K562 (cell line): Measurements from ENCODE around the gene ASIC1. TPM values are rescaled to one million over a fixed set of nuclear protein-coding genes. Genes with fewer than 3 reads are reported as not detected.

ENCODE experiments used
- CHD4 ChIP-seq: fragments of 200-600 bp; sonication (generic); IDR thresholded peaks from 3 replicates; pipeline ENCODE4 v1.6.1; 2012; ENCODE audit warnings: low read depth, mild to moderate bottlenecking, mixed read lengths, low read length, inconsistent platforms; ENCODE audit not compliant: insufficient read depth, insufficient replicate concordance, poor library complexity, severe bottlenecking
- CSDE1 ChIP-seq, 2 experiments: fragments of 450-650 bp; IDR thresholded peaks; 2 replicates each; pipeline ENCODE4 v1.6.1; 2016; ENCODE audit warnings: mild to moderate bottlenecking in 1 of 2
- ESRRB ChIP-seq: fragments of 250-450 bp; sonication (Bioruptor Pico); IDR thresholded peaks from 2 replicates; pipeline ENCODE4 v1.5.0; 2020; ENCODE audit warnings: mild to moderate bottlenecking, moderate library complexity, borderline replicate concordance
- GABPA ChIP-seq: fragments of 200-800 bp; sonication (Bioruptor generic); conservative IDR thresholded peaks from 2 replicates; pipeline ENCODE4 v1.6.1; 2016; ENCODE audit warnings: low read depth, missing genetic modification characterization, missing compliant biosample characterization
- HIVEP1 ChIP-seq: fragments of 250-450 bp; sonication (Bioruptor Pico); IDR thresholded peaks from 2 replicates; pipeline ENCODE4 v1.4.0; 2020; ENCODE audit warnings: mild to moderate bottlenecking
- MAFG ChIP-seq: fragments of 450-650 bp; conservative IDR thresholded peaks from 2 replicates; pipeline ENCODE4 v1.6.1; 2016; ENCODE audit warnings: missing genetic modification characterization, missing compliant biosample characterization
- MIER1 ChIP-seq: fragments of 450-650 bp; IDR thresholded peaks from 2 replicates; pipeline ENCODE4 v1.6.1; 2016; ENCODE audit warnings: antibody characterized with exemption, mild to moderate bottlenecking, low read depth
- SIX5 ChIP-seq, 2 experiments: IDR thresholded peaks; 2 replicates each; pipeline ENCODE4 v1.6.1; 2011; ENCODE audit warnings: low read length in 2 of 2, borderline replicate concordance in 1 of 2, low read depth in 1 of 2, mild to moderate bottlenecking in 1 of 2, moderate library complexity in 1 of 2; ENCODE audit not compliant: insufficient read depth in 1 of 2
- STAT5B ChIP-seq: fragments of 250-450 bp; sonication (Bioruptor Pico); IDR thresholded peaks from 2 replicates; pipeline ENCODE4 v1.8.0; 2021; ENCODE audit warnings: mild to moderate bottlenecking, inconsistent platforms
- SUPT5H ChIP-seq: fragments of 450-650 bp; IDR thresholded peaks from 2 replicates; pipeline ENCODE4 v1.6.1; 2016
- ZBTB9 ChIP-seq: fragments of 450-650 bp; formaldehyde crosslinking; IDR thresholded peaks from 2 replicates; pipeline ENCODE4 v1.4.0; 2020; ENCODE audit warnings: mild to moderate bottlenecking, moderate library complexity
- ZKSCAN3 ChIP-seq: fragments of 250-450 bp; sonication (Bioruptor Pico); IDR thresholded peaks from 2 replicates; pipeline ENCODE4 v1.4.0; 2020
- ZNF146 ChIP-seq: IDR thresholded peaks from one replicate; pipeline ENCODE4 v1.6.1; 2018; ENCODE audit warnings: missing compliant biosample characterization; ENCODE audit not compliant: unreplicated experiment
- ZNF408 ChIP-seq: fragments of 250-450 bp; sonication (Bioruptor Pico); IDR thresholded peaks from 2 replicates; pipeline ENCODE4 v1.4.0; 2020; ENCODE audit warnings: low read depth, mild to moderate bottlenecking, moderate library complexity
- ZNF609 ChIP-seq: sonication (generic); formaldehyde crosslinking; IDR thresholded peaks from 2 replicates; pipeline ENCODE4 v1.8.1; 2023; ENCODE audit warnings: missing genetic modification reagents, mild to moderate bottlenecking, borderline replicate concordance
- ZNF644 ChIP-seq: fragments of 200-800 bp; sonication (Bioruptor generic); IDR thresholded peaks from 2 replicates; pipeline ENCODE4 v1.6.1; 2016; ENCODE audit warnings: low read depth, missing genetic modification characterization, missing compliant biosample characterization
- ZNF778 ChIP-seq: fragments of 450-650 bp; formaldehyde crosslinking; IDR thresholded peaks from 2 replicates; pipeline ENCODE4 v1.4.0; 2020; ENCODE audit warnings: mild to moderate bottlenecking, moderate library complexity
- polyA plus RNA-seq, 8 experiments: library from polyadenylated mRNA; depleted of rRNA in 4 of 8; stranded (reverse) in 5 of 8; unstranded in 3 of 8; fragments of >200 nt; fragmentation: Nextera tagmentation in 2 of 8; fragmentation: Illumina TruSeq in 1 of 8; extraction: Ambion mirVana in 2 of 8; extraction: Trizol in 1 of 8; gene quantifications; 2 replicates each; pipeline versions ENCODE4 v1.2.1 to v1.2.3, GENCODE V29; 2011 to 2014; ENCODE audit warnings: inconsistent platforms in 1 of 8, missing spikeins in 1 of 8
- total RNA-seq, 7 experiments: library from RNA; depleted of rRNA in 6 of 7; stranded (reverse); fragments of >200 nt in 6 of 7; fragmentation: Illumina TruSeq in 2 of 7; extraction: Trizol in 2 of 7; gene quantifications; 2 replicates each; pipeline versions ENCODE4 v1.2.1 to v1.2.3, GENCODE V29; 2011 to 2021; ENCODE audit warnings: low replicate concordance in 1 of 7
- TF ChIP-seq, protein P1 (sequence below): sonication (generic); formaldehyde crosslinking; IDR thresholded peaks from 2 replicates; pipeline ENCODE4 v1.8.0; 2022; ENCODE audit warnings: missing genetic modification reagents, mild to moderate bottlenecking, borderline replicate concordance
- TF ChIP-seq, protein P2 (sequence below): sonication (generic); formaldehyde crosslinking; IDR thresholded peaks from 2 replicates; pipeline ENCODE4 v1.9.0; 2022; ENCODE audit warnings: mild to moderate bottlenecking, missing genetic modification reagents

The ASIC1 gene
- total and polyA plus RNA-seq, 9 of the 15 experiments (the other 6 are each of a cell fraction or from before 2014, with no cell fraction given) = 0.01 to 1.7 (median 0.45) TPM

DNA sequence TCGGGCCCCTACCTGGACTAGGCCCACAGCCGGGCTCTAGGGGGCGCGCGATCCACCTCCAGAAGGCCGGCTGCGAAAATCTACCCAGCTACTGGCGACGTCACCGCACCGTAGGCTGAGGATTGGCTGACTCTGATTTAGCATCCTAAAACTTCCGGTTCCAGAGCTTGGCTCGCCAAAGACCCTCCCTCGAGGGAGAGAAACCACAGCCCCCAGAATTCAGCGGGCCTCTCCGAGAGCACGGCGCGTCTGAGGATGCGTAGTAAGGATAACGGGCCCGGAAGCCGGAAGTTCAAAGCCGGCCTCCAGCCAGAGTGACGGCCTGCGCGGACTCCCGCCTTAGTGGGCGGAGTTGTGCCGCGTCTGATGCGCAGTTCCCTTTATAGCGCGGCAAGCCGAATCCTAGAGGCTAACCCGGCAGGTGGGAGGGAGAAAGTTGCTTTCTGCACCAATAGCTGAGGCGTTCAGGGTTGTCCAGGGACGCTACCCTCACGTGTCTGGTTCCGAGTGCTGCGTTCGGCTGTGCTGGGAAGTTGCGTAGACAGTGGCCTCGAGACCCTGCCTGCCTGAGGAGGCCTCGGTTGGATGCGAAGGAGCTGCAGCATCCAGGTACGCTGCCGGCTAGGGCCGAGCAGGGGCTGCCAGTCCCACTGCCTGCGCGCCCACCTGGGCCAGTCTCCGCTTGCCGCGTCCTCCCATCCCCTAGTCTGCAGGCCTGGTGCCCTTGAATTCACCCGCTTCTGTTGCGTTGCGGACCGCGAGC, 54.5 kb downstream of the ASIC1 start, which contains the start of gene COX14 (continued):
- TF ChIP-seq ZNF146 (CRISPR knock-in tag) = no peak
- no peak for TF ChIP-seq STAT5B (CRISPR knock-in tag)
- no peak for TF ChIP-seq CHD4
- no peak for TF ChIP-seq ESRRB
- 0 out of 2 replicates have a peak, but pooled peaks have one; percentile 27 for TF ChIP-seq HIVEP1 (CRISPR knock-in tag)
- TF ChIP-seq, protein P1, sequence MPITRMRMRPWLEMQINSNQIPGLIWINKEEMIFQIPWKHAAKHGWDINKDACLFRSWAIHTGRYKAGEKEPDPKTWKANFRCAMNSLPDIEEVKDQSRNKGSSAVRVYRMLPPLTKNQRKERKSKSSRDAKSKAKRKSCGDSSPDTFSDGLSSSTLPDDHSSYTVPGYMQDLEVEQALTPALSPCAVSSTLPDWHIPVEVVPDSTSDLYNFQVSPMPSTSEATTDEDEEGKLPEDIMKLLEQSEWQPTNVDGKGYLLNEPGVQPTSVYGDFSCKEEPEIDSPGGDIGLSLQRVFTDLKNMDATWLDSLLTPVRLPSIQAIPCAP = no peak
- no peak for TF ChIP-seq ZNF778
- TF ChIP-seq ZNF644 (tag) = no peak
- peak; percentile 86 for TF ChIP-seq SUPT5H
- TF ChIP-seq CSDE1 (IDR thresholded peaks at IDR 0.05) = no peak
- no peak for TF ChIP-seq ZNF408
- no peak for TF ChIP-seq ZNF609
- TF ChIP-seq ZBTB9 (CRISPR knock-in tag) = 0 out of 2 replicates have a peak, but pooled peaks have one; percentile 49
- TF ChIP-seq, protein P2, sequence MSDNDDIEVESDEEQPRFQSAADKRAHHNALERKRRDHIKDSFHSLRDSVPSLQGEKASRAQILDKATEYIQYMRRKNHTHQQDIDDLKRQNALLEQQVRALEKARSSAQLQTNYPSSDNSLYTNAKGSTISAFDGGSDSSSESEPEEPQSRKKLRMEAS (CRISPR knock-in tag) = peak; percentile 92
- peak; percentile 96 for TF ChIP-seq GABPA (tag)
- peak; percentile 52 to 68; a peak in 2 of 4 replicates for TF ChIP-seq SIX5 (IDR thresholded peaks at IDR 0.05; ENCODE audit: borderline replicate concordance in 1 of 2, insufficient read depth in 1 of 2, low read depth in 1 of 2, low read length in 2 of 2)
- TF ChIP-seq ZKSCAN3 = no peak
- TF ChIP-seq MAFG (tag) = no peak
- TF ChIP-seq MIER1 = no peak
